B cell (primary cell): ENCODE results near the gene SOX3. TPM values are rescaled to one million over a fixed set of nuclear protein-coding genes. Genes with fewer than 3 reads are reported as not detected.

Experiments
- ATAC-seq: fragments of 200-7000 bp; cut with Tn5 transposase; one replicate; pipeline ENCODE4 v1.10.0; 2021; ENCODE audit warnings: low read depth, mild to moderate bottlenecking, moderate number of reproducible peaks, moderate library complexity
- CTCF ChIA-PET: fragments of 350-600 bp; sonication (Branson Sonifier 250); formaldehyde crosslinking; loops from one replicate; lab custom pipeline; 2021; ENCODE audit warnings: antibody characterized with exemption, inconsistent platforms; lab: Charles Lee
- POLR2A ChIA-PET: fragments of 350-600 bp; sonication (Branson Sonifier 250); formaldehyde crosslinking; loops from one replicate; lab custom pipeline; 2021; ENCODE audit warnings: antibody characterized with exemption; lab: Charles Lee
- DNase-seq: peaks from one replicate; pipeline ENCODE4 v3.0.0; 2013
- H2AFZ ChIP-seq: 2 replicates; pipeline ENCODE4 v1.6.1; 2012; ENCODE audit warnings: mild to moderate bottlenecking, low read depth, low read length; ENCODE audit not compliant: insufficient read depth, poor library complexity, severe bottlenecking
- H3K27ac ChIP-seq, 2 donors: 1 replicate in 1 of 2; 2 replicates in 1 of 2; pipeline ENCODE4 v1.5.1; 2012 to 2013; ENCODE audit warnings: low read length in 2 of 2, mild to moderate bottlenecking in 2 of 2, moderate library complexity in 1 of 2
- H3K27me3 ChIP-seq, 4 experiments: fragments of 200-600 bp in 1 of 4; sonication (generic) in 1 of 4; replicated peaks in 1 of 4; 1 replicate in 2 of 4; 2 replicates in 2 of 4; pipeline versions ENCODE4 v1.6.1 to v1.7.0; 2013 to 2016; ENCODE audit warnings: low read length in 3 of 4, mild to moderate bottlenecking in 2 of 4, mixed read lengths in 1 of 4, moderate library complexity in 1 of 4; ENCODE audit not compliant: insufficient read depth in 4 of 4, control insufficient read depth in 3 of 4; ENCODE audit errors: control extremely low read depth in 1 of 4
- H3K36me3 ChIP-seq, 2 experiments: replicated peaks in 1 of 2; 1 replicate in 1 of 2; 2 replicates in 1 of 2; pipeline versions ENCODE4 v1.6.1 to v1.7.1; 2013; ENCODE audit warnings: low read length in 1 of 2; ENCODE audit not compliant: insufficient read depth in 2 of 2, control insufficient read depth in 1 of 2; ENCODE audit errors: control extremely low read depth in 1 of 2, extremely low read depth in 1 of 2
- H3K4me1 ChIP-seq, 2 donors: fragments of 200-600 bp in 1 of 2; sonication (generic) in 1 of 2; 1 replicate in 1 of 2; 2 replicates in 1 of 2; pipeline versions ENCODE4 v1.5.1 to v1.6.1; 2013 to 2017; ENCODE audit warnings: low read length in 2 of 2; ENCODE audit not compliant: control insufficient read depth in 2 of 2, insufficient read depth in 2 of 2
- H3K4me2 ChIP-seq: replicated peaks from 2 replicates; pipeline ENCODE3; 2012; ENCODE audit warnings: mild to moderate bottlenecking, low read depth, low read length; ENCODE audit not compliant: poor library complexity, severe bottlenecking
- H3K4me3 ChIP-seq, 5 experiments: fragments of 200-600 bp in 1 of 5; sonication (generic) in 1 of 5; 1 replicate in 3 of 5; 2 replicates in 2 of 5; pipeline versions ENCODE4 v1.5.1 to v1.7.0; 2011 to 2016; ENCODE audit warnings: low read length in 4 of 5, mild to moderate bottlenecking in 4 of 5, low read depth in 2 of 5, control low read depth in 1 of 5, moderate library complexity in 1 of 5; ENCODE audit not compliant: insufficient read depth in 1 of 5; ENCODE audit errors: control extremely low read depth in 1 of 5, extremely low read depth in 1 of 5
- H3K79me2 ChIP-seq: fragments of 200-600 bp; sonication (generic); one replicate; pipeline ENCODE4 v1.6.0; 2016; ENCODE audit warnings: low read length; ENCODE audit not compliant: control insufficient read depth, insufficient read depth
- H3K9ac ChIP-seq: fragments of 200-600 bp; sonication (generic); 2 replicates; pipeline ENCODE4 v1.6.1; 2017; ENCODE audit warnings: mild to moderate bottlenecking, low read length, moderate library complexity
- H3K9me3 ChIP-seq, 3 donors: one replicate each; pipeline versions ENCODE4 v1.6.1 to v1.7.1; 2013; ENCODE audit warnings: low read length in 2 of 3; ENCODE audit not compliant: control insufficient read depth in 2 of 3, insufficient read depth in 1 of 3; ENCODE audit errors: control extremely low read depth in 1 of 3
- H4K20me1 ChIP-seq: 2 replicates; pipeline ENCODE4 v1.6.0; 2012; ENCODE audit warnings: mild to moderate bottlenecking, low read length; ENCODE audit not compliant: insufficient read depth, control insufficient read depth, poor library complexity, severe bottlenecking
- H3K27ac Mint-ChIP-seq: one replicate; pipeline ENCODE4 v1.8.0; 2021; ENCODE audit warnings: mixed read lengths
- H3K27me3 Mint-ChIP-seq: one replicate; pipeline ENCODE4 v1.8.0; 2021; ENCODE audit warnings: mixed read lengths
- H3K4me1 Mint-ChIP-seq: one replicate; pipeline ENCODE4 v1.8.0; 2021; ENCODE audit warnings: mixed read lengths
- H3K4me3 Mint-ChIP-seq: one replicate; pipeline ENCODE4 v1.8.0; 2021; ENCODE audit warnings: mixed read lengths
- H3K9me3 Mint-ChIP-seq: one replicate; pipeline ENCODE4 v1.8.0; 2022; ENCODE audit warnings: mixed read lengths; ENCODE audit not compliant: insufficient read depth
- EZH2 ChIP-seq: IDR thresholded peaks from 2 replicates; pipeline ENCODE4 v1.6.1; 2012; ENCODE audit warnings: borderline replicate concordance, low read depth, mild to moderate bottlenecking, moderate library complexity, low read length; ENCODE audit not compliant: insufficient read depth, poor library complexity, severe bottlenecking
- WGBS: methylation state at CpG from one replicate; pipeline ENCODE4 v1.1.5; 2013; ENCODE audit warnings: missing lambda C conversion rate; ENCODE audit not compliant: insufficient coverage; 5-methylcytosine and 5-hydroxymethylcytosine counted together
- intact Hi-C: fragments of 100-400 bp; cut with micrococcal nuclease; formaldehyde crosslinking; loops from one replicate; pipeline ENCODE4 v1.10.0; 2022
- polyA plus RNA-seq: library from polyadenylated mRNA; depleted of rRNA; stranded (reverse); fragments of >200 nt; gene quantifications from 2 replicates; pipeline ENCODE4 v1.2.3, GENCODE V29; 2012
- total RNA-seq, 2 donors: library from RNA; stranded (reverse); fragments of 120-200 nt in 1 of 2; gene quantifications; 1 replicate in 1 of 2; 2 replicates in 1 of 2; pipeline versions ENCODE4 v1.2.3 to v1.2.4, GENCODE V29; 2013 to 2022
- TF ChIP-seq, protein P1 (sequence below): fragments of 200-600 bp; IDR thresholded peaks from one replicate; pipeline ENCODE4 v1.8.0; 2022; ENCODE audit warnings: antibody characterized with exemption, mild to moderate bottlenecking

Gene SOX3
- total and polyA plus RNA-seq, 2 donors (not counting 1 experiment from before 2014, with no cell fraction given), result not detected

DNA sequence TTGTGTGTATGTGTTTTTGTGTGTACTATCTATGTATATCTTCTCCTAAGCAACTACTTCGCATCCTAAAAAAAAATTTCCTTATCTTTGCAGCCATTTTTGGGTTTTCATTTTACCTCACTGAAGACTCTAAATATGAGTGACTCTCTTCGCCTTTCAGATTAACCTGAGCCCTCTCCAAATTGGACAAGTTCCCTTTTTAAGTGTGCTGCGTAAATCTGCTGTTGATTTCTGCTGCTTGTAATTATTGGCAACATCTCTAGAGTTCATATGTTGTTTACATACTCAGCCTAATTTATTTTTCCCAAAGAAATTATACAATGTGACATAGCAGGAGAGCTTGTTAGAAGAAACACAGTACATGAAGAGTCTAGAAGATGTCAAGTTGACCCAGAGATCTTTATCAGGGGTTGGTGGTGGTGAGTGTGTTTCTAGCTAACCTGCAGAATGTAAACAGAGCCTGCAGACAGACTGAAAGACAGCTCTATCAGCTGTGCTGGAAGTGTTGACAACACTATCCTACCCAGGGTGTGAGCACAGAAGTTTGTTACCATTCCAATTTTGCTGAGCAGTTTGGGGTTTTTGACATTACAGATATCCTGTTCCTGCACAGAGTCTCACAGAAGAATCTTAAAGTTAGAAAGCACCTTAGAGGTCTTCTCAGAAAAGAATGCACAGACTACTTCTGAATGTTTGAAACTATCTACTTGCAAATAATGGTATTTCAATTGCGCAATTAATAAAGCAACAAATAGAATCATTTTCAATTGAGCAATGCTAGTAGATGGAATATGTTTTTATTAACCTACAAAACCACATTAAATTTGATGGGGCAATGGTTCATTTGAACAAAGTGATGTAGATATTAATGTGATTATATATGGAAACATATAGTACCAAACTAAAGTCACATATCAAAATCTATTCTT lies 12.5 kb downstream of the SOX3 start:
- no peak for TF ChIP-seq EZH2
- TF ChIP-seq, protein P1, sequence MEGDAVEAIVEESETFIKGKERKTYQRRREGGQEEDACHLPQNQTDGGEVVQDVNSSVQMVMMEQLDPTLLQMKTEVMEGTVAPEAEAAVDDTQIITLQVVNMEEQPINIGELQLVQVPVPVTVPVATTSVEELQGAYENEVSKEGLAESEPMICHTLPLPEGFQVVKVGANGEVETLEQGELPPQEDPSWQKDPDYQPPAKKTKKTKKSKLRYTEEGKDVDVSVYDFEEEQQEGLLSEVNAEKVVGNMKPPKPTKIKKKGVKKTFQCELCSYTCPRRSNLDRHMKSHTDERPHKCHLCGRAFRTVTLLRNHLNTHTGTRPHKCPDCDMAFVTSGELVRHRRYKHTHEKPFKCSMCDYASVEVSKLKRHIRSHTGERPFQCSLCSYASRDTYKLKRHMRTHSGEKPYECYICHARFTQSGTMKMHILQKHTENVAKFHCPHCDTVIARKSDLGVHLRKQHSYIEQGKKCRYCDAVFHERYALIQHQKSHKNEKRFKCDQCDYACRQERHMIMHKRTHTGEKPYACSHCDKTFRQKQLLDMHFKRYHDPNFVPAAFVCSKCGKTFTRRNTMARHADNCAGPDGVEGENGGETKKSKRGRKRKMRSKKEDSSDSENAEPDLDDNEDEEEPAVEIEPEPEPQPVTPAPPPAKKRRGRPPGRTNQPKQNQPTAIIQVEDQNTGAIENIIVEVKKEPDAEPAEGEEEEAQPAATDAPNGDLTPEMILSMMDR, result no peak

DNA sequence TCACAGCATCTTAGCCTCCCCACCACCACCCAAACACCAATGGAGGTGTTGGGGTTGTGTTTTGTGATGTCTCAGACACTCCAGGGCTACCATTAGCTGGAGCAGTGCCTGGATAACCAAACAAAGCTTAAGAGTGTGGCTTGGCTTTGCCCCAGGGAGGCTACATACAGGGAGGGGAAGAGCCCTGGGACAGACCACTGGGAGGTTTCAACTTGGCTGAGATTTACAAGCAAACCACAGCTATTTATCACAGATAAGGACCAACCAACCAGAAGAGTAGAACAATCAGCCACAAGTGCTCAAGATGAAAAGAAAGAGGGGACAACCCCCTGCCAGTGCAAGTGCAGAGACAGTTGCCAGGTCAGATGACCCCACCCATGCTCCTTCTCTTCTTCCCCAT lies 24.1 kb downstream of the SOX3 start:
- Histone ChIP-seq H3K4me2 (no peak overlapping the region), H2AFZ (no peak overlapping the region), H3K79me2 (no peaks in the 10 kb centered on the region), H3K4me1 (no peaks in the 10 kb centered on the region), H3K9ac (no peak overlapping the region), H3K36me3 (no peaks in the 10 kb centered on the region), H3K9me3 (no peaks in the 10 kb centered on the region), H4K20me1 (no peaks in the 10 kb centered on the region), H3K4me3 (no peak overlapping the region), H3K27me3 (no peaks in the 10 kb centered on the region), H3K27ac (no peak overlapping the region)
- ChIA-PET POLR2A (no interaction called here), CTCF (no interaction called here)
- TF ChIP-seq EZH2, result no peak
- TF ChIP-seq, protein P1, result no peak
- no peaks in the 10 kb centered on the region for H3K4me1 Mint-ChIP-seq
- DNase-seq (no peak), ATAC-seq (no peak)
- H3K4me3 Mint-ChIP-seq, result no peak overlapping the region
- H3K27ac Mint-ChIP-seq, result no peak overlapping the region
- H3K9me3 Mint-ChIP-seq, result peaks cover 5% of the 10 kb centered on the region
- intact Hi-C loops, result no loop called here
- H3K27me3 Mint-ChIP-seq, result no peaks in the 10 kb centered on the region

More for the DNA sequence above, 12.5 kb downstream of the SOX3 start:
- H3K9me3 Mint-ChIP-seq, result no peaks in the 10 kb centered on the region
- H3K27ac ChIP-seq, result no peak overlapping the region
- H4K20me1 ChIP-seq, result no peaks in the 10 kb centered on the region
- no peaks in the 10 kb centered on the region for H3K27me3 ChIP-seq
- no peak overlapping the region for H3K9ac ChIP-seq
- H3K4me1 ChIP-seq, result no peaks in the 10 kb centered on the region
- H3K4me1 Mint-ChIP-seq, result no peaks in the 10 kb centered on the region
- H3K27ac Mint-ChIP-seq, result no peak overlapping the region
- H3K4me2 ChIP-seq, result no peak overlapping the region
- DNase-seq, result no peak
- H2AFZ ChIP-seq, result no peak overlapping the region
- intact Hi-C loops, result no loop called here
- CTCF ChIA-PET, result no interaction called here
- H3K27me3 Mint-ChIP-seq, result no peaks in the 10 kb centered on the region
- H3K4me3 Mint-ChIP-seq, result no peak overlapping the region
- POLR2A ChIA-PET, result no interaction called here
- H3K9me3 ChIP-seq, result no peaks in the 10 kb centered on the region
- no peak for ATAC-seq
- no peaks in the 10 kb centered on the region for H3K36me3 ChIP-seq
- WGBS, result no CpG with 5 or more reads among the region's 4 CpGs
- H3K4me3 ChIP-seq, result no peak overlapping the region
- H3K79me2 ChIP-seq, result no peaks in the 10 kb centered on the region
